Activated T-cell treated with anti-CD3 and anti-CD28 coated beads for 48 hours (primary cell): Measurements from ENCODE around the gene DIPK1A.

ENCODE experiments used
- DNase-seq: peaks from one replicate; pipeline ENCODE4 v3.0.0-alpha.2; 2020; ENCODE audit warnings: low read depth

DIPK1A gene

DNA sequence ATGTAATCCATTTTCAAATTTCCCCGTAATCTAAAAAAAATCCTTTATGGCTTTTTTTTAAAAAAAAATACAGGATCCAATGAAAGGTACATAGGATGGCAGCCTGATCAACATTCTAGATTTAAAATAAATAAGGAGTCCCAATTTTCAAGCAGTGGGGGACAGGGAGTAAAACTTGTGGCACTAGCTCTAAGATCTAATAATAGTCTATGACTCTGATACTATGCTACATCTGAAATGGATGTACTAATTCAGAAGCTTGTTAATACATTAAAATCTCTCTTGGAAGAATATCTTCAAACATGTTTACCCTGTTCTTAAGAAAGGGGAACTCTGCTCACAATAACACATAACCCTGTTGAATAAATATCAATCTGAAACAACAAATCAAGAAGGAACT, 8.5 kb downstream of the DIPK1A start:
- no peak for DNase-seq

DNA sequence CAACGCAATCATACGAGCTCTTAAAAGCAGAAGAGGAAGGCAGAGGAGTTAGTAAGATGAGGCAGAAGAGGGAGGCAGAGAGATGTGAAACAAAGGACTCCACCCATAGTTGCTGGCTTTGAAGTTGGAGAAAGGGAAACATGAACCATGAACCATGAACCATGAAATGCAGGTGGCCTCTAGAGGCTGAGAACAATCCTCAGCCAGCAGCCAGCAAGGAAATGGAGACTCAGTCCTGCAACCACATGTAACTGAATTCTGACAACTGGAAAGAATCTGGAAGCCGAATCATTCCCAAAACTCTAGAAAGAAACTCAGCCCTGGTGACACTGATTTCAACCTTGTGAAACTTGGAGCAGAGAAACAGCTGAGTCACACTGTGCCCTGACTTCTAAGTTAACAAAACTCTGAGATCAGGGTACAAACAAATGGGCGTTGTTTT, 10.1 kb downstream of the DIPK1A start:
- DNase-seq = no peak

DNA sequence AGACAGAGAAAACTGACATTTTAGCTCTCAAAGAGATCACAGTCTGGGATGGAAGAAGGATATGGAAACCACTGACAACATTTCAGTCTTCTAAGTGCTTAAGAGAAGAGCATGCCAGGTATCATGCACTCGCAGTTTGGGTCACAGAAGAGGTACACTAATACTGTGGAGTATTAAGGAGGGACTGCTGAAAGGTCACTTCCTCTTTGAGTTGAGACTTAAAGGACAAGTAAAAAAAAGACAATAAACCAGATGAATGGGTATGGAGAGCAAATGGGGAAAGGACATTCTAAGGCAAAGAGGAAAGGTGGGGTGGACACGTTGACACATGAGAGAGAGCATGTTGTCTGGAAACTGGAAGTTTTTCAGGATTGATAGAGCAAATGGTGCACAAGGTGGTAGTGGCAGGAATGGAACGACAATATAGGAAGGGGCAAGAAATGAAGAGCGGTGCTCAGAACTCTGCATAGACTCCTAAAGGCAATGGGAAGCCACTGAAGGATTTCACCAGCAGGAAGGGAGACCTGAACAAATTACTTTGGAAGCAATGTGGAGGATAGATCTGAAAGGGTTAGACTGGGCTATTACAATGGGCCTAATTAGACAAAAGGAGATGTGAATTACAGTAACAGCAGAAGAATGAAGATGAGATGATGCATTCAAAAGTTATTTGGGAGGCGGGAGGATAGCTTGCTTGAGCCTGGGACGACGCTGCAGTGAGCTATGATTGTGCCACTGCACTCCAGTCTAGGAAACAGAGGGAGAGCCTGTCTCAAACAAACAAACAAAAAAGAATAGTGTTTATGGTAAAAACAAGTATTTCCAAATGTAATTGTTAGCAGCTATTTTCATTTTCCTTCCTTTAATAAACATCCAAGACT, 11.1 kb downstream of the DIPK1A start:
- DNase-seq = no peak

DNA sequence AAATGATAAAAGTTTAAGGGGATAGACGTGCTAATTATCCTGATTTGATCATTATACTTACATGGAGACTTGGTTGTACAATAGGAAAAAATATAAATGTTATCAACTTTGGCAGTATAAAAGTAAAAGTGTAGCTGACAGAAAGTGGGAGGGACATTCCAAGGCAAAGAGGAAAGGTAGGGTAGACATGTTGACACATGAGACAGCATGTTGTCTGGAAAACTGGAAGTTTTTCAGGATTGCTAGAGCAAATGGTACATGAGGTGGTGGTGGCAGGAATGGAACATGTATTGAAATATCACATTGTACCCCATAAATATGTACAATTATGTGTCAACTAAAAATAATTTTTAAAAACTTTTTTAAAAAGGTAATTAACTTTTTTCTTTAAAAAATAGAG, 13.2 kb downstream of the DIPK1A start:
- DNase-seq = no peak

DNA sequence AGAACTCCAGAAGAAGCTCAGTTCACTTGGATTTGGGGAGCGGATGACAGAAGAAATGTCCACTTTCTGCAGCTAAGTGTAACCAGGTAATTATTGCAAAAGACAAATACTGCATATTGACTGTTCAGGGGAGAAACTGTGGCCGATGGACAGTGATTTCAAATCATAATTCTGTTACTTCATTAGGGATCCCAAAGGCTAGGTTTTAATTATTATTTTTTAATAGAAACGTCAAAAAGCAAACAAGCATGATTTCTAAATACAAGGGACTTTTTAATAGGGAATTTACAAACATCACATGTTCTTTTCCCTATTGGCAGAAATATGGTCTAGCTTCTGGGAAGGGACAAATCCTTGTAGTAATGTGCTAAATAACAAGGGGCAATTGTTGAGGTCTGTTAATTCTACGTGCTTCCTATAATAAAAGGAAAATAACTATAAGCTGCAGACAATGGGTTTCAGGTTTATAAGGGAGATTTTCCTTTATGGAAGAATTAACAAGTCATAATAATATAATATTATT, 15.5 kb downstream of the DIPK1A start:
- no peak for DNase-seq

DNA sequence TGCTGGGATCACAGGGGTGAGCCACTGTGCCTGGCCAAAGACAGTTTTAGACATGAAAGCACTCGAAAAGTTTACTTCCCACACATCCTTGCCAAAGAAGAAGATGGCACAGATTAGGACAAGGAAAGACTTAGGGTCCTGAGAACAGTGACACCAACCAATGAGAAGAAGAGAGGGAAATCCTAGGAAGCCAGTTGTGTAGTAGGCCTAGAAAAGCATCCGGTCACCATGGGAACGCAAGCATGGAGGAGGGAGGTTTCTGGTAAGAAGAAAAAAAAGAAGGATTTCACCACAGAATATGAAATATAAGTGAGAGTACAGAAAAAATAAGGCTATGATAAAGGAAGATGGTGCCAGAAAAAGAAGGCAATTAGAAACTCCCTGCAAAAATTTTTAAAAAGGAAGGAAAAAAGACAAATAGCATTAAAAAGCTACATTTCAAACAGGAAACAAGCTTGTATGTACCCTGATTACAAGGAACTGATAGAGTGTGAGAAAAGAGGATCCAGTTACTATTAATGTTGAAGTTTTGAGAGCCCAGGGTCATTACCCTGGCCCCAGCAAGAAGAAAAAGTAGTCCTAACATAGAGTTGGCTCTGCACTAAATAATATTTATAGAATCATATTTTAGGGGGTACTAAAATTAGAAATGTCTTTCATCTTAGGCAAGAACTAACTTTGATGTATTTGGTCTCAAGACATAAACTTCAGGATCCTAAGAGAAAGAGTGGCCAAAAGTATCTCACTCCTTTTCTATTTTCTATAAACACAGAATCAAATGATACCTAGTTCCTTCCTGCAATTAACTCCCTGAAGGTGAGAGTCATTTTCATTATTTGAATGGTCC, 16.1 kb downstream of the DIPK1A start:
- no peak for DNase-seq

DNA sequence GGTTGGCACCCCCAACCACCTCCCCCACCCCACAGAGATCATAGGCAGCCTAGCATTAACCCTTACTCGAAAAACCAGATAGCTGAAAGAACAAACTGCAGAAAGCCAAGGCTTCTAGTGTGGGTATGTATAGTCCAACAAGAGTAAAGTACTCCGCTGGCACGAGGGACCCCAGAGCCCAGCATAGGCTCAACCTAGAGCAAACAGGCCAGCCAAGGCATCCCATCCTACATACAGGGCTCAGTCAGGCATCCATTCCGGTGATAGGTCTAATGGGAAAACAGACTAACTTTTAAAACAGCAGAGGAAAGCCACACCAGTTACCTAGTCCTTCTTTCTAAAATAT, 17.8 kb downstream of the DIPK1A start:
- no peak for DNase-seq

DNA sequence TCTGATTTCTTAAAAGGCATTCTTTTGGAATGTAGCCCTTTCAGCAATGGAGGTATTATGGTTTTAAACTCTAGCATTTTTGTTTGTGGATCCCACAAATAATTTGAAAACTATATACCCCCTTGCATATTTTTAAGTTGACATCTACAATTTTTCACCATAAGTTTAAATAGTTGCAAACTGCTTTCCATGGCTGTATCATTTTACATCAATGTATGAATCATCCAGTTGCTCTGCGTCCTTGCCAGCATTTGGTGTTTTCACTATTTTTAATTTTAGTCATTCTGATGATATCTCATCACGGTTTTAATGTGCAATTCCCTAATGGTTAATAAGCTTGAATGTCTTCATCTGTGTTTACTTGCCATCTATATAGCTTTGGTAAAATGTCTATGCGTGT, 20.7 kb downstream of the DIPK1A start:
- DNase-seq = no peak

DNA sequence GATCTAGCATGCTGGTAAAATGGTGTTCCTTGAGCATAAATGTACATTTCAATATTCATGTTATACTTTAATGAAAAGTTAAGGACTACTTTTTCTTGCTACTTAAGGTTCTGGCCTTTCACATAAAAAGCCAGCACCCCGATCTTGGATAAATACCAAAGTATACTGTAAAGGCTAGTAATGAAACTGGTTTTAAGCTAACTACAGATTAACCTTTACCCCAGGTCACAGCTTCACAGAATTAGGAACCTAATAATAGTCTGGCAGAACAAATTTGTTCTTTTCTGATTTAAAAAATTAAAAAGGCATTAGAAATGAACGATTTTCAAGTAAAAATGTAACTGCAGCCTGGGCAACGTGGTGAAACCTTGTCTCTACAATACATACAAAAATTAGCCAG, 23.5 kb downstream of the DIPK1A start:
- no peak for DNase-seq

DNA sequence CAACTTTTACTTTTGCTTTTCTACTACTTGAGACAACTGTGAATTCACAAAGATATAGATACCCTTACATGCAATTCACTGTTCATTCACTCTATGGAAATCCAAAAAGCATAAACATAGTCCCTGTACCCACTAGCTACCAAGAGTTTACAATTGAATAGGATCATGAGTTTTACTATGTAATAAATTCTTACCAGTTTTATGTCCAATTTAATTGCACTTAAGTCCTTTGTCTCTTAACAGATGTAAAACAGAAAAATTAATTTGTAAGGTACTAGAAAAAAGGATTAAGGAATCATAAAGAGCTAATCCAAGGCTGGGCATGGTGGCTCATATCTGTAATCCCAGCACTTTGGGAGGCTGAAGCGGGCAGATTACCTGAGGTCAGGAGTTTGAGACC, 24.4 kb downstream of the DIPK1A start:
- DNase-seq = no peak

DNA sequence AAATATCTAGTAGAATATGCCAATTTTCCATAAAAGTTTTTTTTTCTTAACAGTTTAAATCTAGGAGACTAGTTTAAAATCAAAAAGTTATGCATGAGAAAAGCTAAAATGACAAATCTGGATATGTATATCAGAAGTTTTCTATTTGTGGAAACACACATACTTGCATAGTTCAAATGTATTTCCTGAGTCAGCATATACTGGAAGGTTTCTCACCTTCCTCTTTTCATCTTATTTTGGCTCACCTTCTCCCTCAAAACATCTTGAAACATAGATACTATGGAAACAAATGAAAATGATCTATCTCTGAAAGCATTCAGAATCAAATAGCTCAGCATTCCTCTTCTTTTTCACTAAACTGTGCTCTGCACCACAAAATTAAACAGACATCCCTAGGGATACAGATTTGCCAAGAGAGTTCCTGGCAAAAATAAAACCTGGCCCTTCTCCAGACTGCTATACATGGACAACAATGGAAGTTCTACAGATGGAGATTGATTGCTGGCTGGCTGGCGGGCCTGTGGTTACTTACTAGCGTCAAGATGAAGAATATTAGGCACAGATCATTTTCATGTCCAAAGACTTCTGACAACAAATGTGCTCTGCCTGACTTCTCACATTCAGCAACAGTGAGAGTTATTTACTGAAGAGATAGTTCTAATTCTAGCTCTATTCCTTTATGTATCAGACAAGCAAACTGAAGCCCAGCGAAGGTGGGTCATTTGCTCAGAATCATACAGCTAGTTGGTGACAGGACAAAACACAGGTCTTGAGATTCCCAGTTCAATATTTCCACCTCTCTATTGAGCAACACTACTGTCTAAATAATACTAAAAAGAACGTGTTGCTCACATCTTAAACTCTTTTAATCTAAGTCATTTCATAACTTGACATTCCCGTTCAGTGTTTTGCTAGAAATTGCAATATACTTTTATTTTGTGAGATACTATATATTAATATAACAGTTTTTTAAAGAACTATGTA, 26.6 kb downstream of the DIPK1A start:
- no peak for DNase-seq

DNA sequence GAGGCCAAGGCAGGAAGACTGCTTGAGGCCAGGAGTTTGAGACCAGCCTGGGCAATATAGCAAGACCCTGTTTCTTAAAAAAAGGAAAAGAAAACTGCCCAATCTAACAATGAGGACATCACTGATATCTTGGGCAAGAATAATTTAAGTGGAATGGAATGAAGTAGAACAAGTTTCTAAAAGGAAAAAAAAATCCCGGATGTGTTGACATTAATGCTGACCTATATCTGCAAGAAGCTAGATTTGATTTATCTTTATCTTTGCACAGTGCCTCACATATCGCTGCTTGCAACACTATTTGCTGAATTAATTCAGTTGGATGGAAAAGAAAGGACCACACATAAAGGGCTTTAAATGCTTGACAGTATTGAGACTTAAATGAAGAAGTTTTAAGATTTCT, 27.8 kb downstream of the DIPK1A start:
- DNase-seq = no peak

DNA sequence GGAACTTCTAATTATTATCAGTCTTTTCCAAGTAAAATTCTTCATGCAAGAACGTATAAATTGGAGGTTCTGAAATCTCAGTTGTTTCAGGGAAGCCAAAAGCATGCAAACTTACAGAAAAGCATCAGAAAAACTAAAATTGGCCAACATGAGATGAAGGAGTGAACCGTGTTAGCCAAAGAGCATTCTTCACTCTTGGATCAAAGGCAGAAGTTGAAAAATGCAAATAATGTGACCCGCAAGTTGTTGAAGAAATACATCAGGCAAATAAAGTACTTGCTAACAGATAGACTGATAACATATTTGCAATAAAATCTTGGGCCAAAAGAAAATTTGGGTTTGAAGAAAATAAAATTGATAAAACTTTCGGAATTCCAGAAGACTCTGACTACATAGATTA, 29.6 kb downstream of the DIPK1A start:
- no peak for DNase-seq

DNA sequence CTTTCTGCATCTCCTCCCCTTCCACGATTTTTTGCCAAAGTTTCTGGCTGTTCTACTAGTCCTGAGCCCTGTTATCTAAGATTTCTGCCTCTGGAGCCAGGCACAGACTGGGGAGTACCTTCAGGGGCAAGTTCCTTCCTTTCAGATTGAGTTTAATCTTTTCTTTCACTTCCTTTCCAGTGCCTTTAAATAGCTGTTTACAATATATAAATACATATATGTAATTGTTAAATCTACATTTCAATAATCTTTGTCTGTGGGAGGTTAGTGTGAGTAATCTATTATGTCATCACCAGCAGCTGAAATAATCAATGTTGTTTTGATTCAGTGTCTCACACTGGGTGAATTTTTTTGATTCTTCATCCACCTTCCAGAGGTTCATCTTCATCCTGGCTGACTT, 31.8 kb downstream of the DIPK1A start:
- no peak for DNase-seq

DNA sequence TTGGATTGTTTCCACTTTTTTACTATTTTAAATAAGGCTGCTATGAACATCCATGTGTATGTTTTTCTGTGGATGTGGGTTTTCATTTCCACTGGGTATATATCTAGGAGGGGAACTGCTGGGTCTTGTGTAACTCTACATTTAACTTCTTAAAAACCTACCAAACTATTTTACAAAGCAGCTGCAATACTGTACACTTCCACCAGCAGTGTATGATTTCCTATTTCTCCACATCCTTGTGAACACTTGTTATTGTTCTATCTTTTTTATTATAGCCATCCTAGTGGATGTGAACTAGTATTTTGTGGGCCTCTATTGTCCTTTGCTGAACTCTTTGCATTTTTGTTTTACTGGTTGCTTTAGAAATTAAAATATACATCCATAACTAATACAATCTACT, 33.4 kb downstream of the DIPK1A start:
- DNase-seq = no peak

DNA sequence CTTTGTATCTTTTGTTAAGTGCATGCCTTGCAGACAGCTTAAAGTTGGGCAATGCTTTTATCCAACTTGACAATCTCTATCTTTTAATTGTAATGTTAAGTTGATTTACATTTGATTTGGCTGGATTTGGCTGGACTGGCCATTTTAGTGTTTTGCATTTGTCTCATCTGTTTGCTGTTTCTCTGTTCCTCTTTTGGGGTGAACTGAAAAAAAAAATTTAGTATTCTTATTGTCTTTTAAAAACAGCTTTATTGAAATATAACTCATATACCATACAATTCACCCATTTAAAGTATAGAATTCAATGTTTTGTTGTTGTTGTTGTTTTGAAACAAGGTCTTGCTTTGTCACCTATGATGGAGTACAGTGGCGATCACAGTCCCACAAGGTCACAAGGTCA, 34.4 kb downstream of the DIPK1A start:
- no peak for DNase-seq

DNA sequence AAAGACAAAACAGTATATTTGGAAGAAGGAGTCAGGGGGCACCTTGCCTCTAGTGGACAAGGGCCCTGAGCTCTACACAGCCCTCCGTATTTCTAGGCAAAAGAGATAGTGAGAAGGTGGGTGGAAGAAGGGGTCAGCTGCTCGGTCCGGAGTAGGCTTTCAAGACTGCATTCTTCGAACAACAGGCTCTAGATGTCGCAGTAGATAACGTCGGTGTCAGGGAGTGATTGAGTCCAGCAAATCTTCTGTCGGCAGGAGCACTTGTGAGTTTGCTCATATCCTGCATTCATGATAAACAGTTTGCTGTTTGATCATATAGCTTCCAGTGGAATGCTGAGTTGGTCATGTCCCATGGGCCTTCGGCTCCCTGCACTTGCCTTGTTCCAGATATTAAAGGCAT, 36.8 kb downstream of the DIPK1A start:
- no peak for DNase-seq

DNA sequence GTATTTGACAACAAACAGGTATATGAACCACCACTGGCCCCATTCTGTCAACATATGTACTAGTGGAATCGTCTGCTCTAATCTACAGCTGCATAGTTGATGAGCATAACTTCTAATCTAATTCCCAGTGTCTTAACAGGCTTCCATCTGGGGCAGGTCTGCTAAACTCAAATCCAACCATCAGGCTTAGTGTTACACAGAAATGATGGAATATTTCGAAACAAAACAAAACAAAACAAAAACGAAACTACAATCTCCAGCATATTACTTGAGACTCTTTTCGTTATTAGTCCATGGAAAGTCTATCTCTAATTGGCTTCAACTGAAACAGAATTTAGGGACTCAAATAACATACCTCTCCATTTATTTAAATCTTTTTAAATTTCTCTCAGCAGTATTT, 37.6 kb downstream of the DIPK1A start:
- DNase-seq = no peak

DNA sequence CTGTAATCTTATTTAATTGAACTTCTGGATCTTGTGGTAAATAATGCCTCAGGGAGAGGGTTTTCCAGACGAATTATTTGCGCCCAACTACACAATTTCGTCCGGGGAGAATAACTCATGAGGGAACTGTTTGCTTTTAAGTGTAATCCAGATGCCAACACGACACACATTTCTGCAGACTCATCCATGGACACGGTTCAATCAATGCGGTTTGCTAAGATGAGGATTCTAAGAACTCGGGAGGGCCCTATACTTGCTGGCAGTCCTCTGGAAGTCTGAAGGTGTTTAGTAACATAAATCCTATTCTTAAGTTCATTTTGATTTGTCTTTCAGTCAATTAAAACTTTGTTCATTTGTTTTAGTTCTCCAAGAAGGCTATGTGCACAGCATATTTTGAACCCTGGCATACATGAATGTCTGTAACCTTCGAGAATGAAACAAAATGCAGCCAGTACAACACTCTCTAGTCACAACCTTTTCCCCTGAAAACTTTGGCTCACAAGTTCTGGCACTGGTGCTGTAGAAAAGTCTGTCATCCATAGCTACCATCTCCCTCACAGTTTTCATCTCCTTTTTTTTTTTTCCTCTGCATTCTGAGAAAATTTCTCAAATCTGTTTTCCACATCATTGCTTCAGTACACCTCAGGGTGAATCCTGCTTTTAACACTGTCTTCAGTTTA, 38.8 kb downstream of the DIPK1A start:
- DNase-seq = no peak

DNA sequence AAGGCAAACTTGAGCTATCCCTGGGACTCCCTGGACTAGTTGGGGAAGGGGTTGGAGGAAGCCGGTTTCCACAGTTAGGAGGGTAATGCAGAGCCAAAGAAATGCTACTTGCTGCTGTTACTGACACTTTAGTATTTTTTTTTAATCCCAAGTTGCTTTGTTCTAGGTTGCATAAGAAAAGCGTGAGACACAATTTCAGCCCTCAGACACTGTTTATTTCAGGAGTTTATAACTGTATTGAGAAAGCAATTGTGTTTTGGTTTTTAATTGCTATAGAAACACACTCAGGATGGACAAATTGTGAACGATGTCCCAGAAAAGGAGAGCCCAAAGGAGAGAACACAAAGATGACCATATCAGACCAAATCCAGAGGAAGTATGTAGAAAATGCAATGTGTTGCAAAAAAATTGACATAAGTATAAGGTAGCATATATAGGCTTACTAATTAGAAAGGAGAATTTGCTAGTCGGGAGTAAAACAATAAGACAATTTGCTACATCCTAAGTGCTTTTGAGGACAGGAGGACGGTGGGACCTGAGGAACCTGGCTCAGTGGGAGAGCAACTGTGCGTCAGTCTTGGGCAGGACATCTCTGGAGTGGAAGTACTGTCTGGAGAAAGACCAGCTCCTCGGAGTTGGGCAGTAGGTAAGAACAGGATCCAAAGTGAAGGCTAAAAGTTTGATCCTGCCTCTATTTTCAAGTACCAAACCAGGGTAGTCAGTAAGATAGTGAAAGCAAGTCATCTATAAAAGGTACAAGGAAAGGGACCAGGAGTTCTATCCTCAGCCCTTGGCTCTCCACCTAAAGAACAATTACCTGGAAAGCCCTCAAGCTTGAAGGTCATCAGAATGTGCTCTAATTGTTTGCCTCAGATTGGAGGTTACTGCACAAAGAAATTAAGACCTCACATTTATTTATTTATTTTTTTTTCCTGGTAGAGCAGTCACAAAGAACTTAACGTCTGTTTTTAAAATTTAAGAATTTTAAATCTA, 39.9 kb downstream of the DIPK1A start:
- DNase-seq = no peak
